ENCODE data around the gene EVA1A. TPM values are rescaled to one million over a fixed set of nuclear protein-coding genes. Genes with fewer than 3 reads are reported as not detected.

Gene EVA1A
- polyA plus RNA-seq, 3 donors = not detected

- Mint-ChIP-seq H3K4me3 (no peak overlapping the region), H3K4me1 (no peaks in the 10 kb centered on the region), H3K27ac (no peak overlapping the region), H3K9me3 (peaks cover 0 to 9% (median 3%) of the 10 kb centered on the region in 7 donors), H3K36me3 (no peaks in the 10 kb centered on the region), H3K27me3 (ENCODE audit: low read depth in 3 of 3) (peaks cover 0 to 1% (median 0%) of the 10 kb centered on the region in 3 donors)
- intact Hi-C loops (cut with micrococcal nuclease) = no loop called here
- Histone ChIP-seq H3K4me1 (ENCODE audit: control insufficient read depth in 1 of 2, insufficient read depth in 2 of 2, low read length in 2 of 2) (no peaks in the 10 kb centered on the region), H3K27me3 (ENCODE audit: control insufficient read depth in 2 of 2, insufficient read depth in 2 of 2, low read length in 2 of 2) (no peaks in the 10 kb centered on the region), H3K27ac (ENCODE audit: low read depth in 1 of 2, low read length in 2 of 2) (no peak overlapping the region), H3K9ac (ENCODE audit: insufficient read depth, low read length, poor library complexity, severe bottlenecking) (no peak overlapping the region), H3K4me3 (replicated peaks in 1 of 3; ENCODE audit: low read depth in 2 of 3, low read length in 3 of 3) (no peak overlapping the region), H3K36me3 (replicated peaks in 1 of 2; ENCODE audit: control insufficient read depth in 1 of 2, insufficient read depth in 2 of 2, low read length in 2 of 2) (no peaks in the 10 kb centered on the region), H3K79me2 (ENCODE audit: insufficient read depth, low read length) (no peaks in the 10 kb centered on the region), H4K20me1 (ENCODE audit: insufficient read depth, low read length) (no peaks in the 10 kb centered on the region), H3K4me2 (replicated peaks; ENCODE audit: extremely low read depth, low read length, poor library complexity, severe bottlenecking) (no peak overlapping the region), H3K9me3 (replicated peaks in 1 of 2; ENCODE audit: control insufficient read depth in 1 of 2, insufficient read depth in 1 of 2, low read length in 2 of 2) (no peaks in the 10 kb centered on the region), H2AFZ (ENCODE audit: insufficient read depth, low read depth, low read length, poor library complexity, severe bottlenecking) (no peak overlapping the region)
- no CpG with 5 or more reads among the region's 1 CpG for WGBS (ENCODE audit: insufficient coverage)
- no peak for DNase-seq
- no peak for TF ChIP-seq CTCF (IDR thresholded peaks at IDR 0.05)
Measured at GRCh38 chr2:75484840-75485239, 75.9 kb downstream of the EVA1A start.

- Histone ChIP-seq H3K79me2 (ENCODE audit: insufficient read depth, low read length) (no peaks in the 10 kb centered on the region), H3K9ac (ENCODE audit: insufficient read depth, low read length, poor library complexity, severe bottlenecking) (no peak overlapping the region), H3K4me3 (replicated peaks in 1 of 3; ENCODE audit: low read depth in 2 of 3, low read length in 3 of 3) (no peak overlapping the region), H4K20me1 (ENCODE audit: insufficient read depth, low read length) (no peaks in the 10 kb centered on the region), H3K36me3 (replicated peaks in 1 of 2; ENCODE audit: control insufficient read depth in 1 of 2, insufficient read depth in 2 of 2, low read length in 2 of 2) (no peaks in the 10 kb centered on the region), H3K4me1 (ENCODE audit: control insufficient read depth in 1 of 2, insufficient read depth in 2 of 2, low read length in 2 of 2) (no peaks in the 10 kb centered on the region), H3K9me3 (replicated peaks in 1 of 2; ENCODE audit: control insufficient read depth in 1 of 2, insufficient read depth in 1 of 2, low read length in 2 of 2) (no peaks in the 10 kb centered on the region), H2AFZ (ENCODE audit: insufficient read depth, low read depth, low read length, poor library complexity, severe bottlenecking) (no peak overlapping the region), H3K27me3 (ENCODE audit: control insufficient read depth in 2 of 2, insufficient read depth in 2 of 2, low read length in 2 of 2) (no peaks in the 10 kb centered on the region), H3K27ac (ENCODE audit: low read depth in 1 of 2, low read length in 2 of 2) (no peak overlapping the region), H3K4me2 (replicated peaks; ENCODE audit: extremely low read depth, low read length, poor library complexity, severe bottlenecking) (no peak overlapping the region)
- Mint-ChIP-seq H3K36me3 (no peaks in the 10 kb centered on the region), H3K4me1 (no peaks in the 10 kb centered on the region), H3K27ac (no peak overlapping the region), H3K4me3 (no peak overlapping the region), H3K27me3 (ENCODE audit: low read depth in 3 of 3) (peaks cover 0 to 1% (median 0%) of the 10 kb centered on the region in 3 donors), H3K9me3 (peaks cover 0 to 9% (median 3%) of the 10 kb centered on the region in 7 donors)
- intact Hi-C loops (cut with micrococcal nuclease) = no loop called here
- TF ChIP-seq CTCF (IDR thresholded peaks at IDR 0.05) = no peak
- 100% methylated on average over 2 of the region's 6 CpGs for WGBS (ENCODE audit: insufficient coverage)
- DNase-seq = no peak
Measured at GRCh38 chr2:75483878-75484277, 76.9 kb downstream of the EVA1A start.

Measured in CD14-positive monocyte (primary cell).